K562 (cell line): ENCODE data around the gene PEAR1. TPM values are rescaled to one million over a fixed set of nuclear protein-coding genes. Genes with fewer than 3 reads are reported as not detected.

Experiments used
- CLOCK ChIP-seq: fragments of 250-450 bp; sonication (Bioruptor Pico); IDR thresholded peaks from 2 replicates; pipeline ENCODE4 v1.4.0; 2020; ENCODE audit warnings: mild to moderate bottlenecking, moderate library complexity, borderline replicate concordance
- ETS2 ChIP-seq: IDR thresholded peaks from 2 replicates; pipeline ENCODE4 v1.6.1; 2016; ENCODE audit warnings: borderline replicate concordance, missing genetic modification characterization, mild to moderate bottlenecking, moderate library complexity, missing compliant biosample characterization; ENCODE audit not compliant: poor library complexity, severe bottlenecking
- FOXM1 ChIP-seq, 2 experiments: fragments of 450-650 bp in 1 of 2; sonication (generic) in 1 of 2; formaldehyde crosslinking in 1 of 2; IDR thresholded peaks; 2 replicates each; pipeline versions ENCODE4 v1.6.1 to v1.9.0; 2017 to 2022; ENCODE audit warnings: low read depth in 2 of 2, mild to moderate bottlenecking in 2 of 2, missing genetic modification reagents in 1 of 2, moderate library complexity in 1 of 2
- HMGXB4 ChIP-seq: sonication (generic); formaldehyde crosslinking; IDR thresholded peaks from 2 replicates; pipeline ENCODE4 v1.8.1; 2023; ENCODE audit warnings: mild to moderate bottlenecking, missing genetic modification reagents
- ID3 ChIP-seq, 2 experiments: fragments of 250-450 bp in 1 of 2; fragments of 450-650 bp in 1 of 2; sonication (Bioruptor Pico) in 1 of 2; IDR thresholded peaks; 2 replicates each; pipeline versions ENCODE4 v1.6.1 to v1.8.0; 2016 to 2021; ENCODE audit warnings: mild to moderate bottlenecking in 2 of 2, moderate library complexity in 2 of 2, missing compliant biosample characterization in 1 of 2, missing genetic modification characterization in 1 of 2
- MECOM ChIP-seq: fragments of 250-450 bp; sonication (Bioruptor Pico); IDR thresholded peaks from 2 replicates; pipeline ENCODE4 v1.8.0; 2022; ENCODE audit warnings: inconsistent platforms
- MTA3 ChIP-seq: fragments of 450-650 bp; formaldehyde crosslinking; IDR thresholded peaks from 2 replicates; pipeline ENCODE4 v1.6.1; 2017; ENCODE audit warnings: mild to moderate bottlenecking, borderline replicate concordance
- NRF1 ChIP-seq, 2 experiments: fragments of 450-650 bp; IDR thresholded peaks in 1 of 2; conservative IDR thresholded peaks in 1 of 2; 2 replicates each; pipeline ENCODE4 v1.6.1; 2014; ENCODE audit warnings: mild to moderate bottlenecking in 2 of 2
- NUFIP1 ChIP-seq: fragments of 450-650 bp; IDR thresholded peaks from 2 replicates; pipeline ENCODE4 v1.6.1; 2018; ENCODE audit not compliant: partially characterized antibody
- PHF20 ChIP-seq: fragments of 450-650 bp; IDR thresholded peaks from 2 replicates; pipeline ENCODE4 v1.6.1; 2018; ENCODE audit not compliant: partially characterized antibody
- PHF8 ChIP-seq: fragments of 200-600 bp; sonication (generic); IDR thresholded peaks from 2 replicates; pipeline ENCODE4 v1.6.1; 2012; ENCODE audit warnings: mixed run types, mild to moderate bottlenecking, inconsistent platforms, low read length, moderate library complexity, borderline replicate concordance
- PRMT5 ChIP-seq: sonication (generic); formaldehyde crosslinking; IDR thresholded peaks from 2 replicates; pipeline ENCODE4 v1.5.0; 2020; ENCODE audit warnings: missing genetic modification reagents
- U2AF1 ChIP-seq: fragments of 200-400 bp; formaldehyde crosslinking; optimal IDR thresholded peaks from 2 replicates; pipeline ENCODE3; 2017; ENCODE audit warnings: mild to moderate bottlenecking, low read depth, low read length, moderate library complexity
- ZKSCAN1 ChIP-seq: fragments of 150-350 bp; IDR thresholded peaks from 2 replicates; pipeline ENCODE4 v1.6.1; 2016; ENCODE audit warnings: low read depth, low read length
- ZNF165 ChIP-seq: fragments of 250-450 bp; sonication (Bioruptor Pico); IDR thresholded peaks from 2 replicates; pipeline ENCODE4 v1.4.0; 2020; ENCODE audit warnings: borderline replicate concordance
- ZNF232 ChIP-seq: sonication (generic); formaldehyde crosslinking; IDR thresholded peaks from 2 replicates; pipeline ENCODE4 v1.8.0; 2022; ENCODE audit warnings: mild to moderate bottlenecking, missing genetic modification reagents
- polyA plus RNA-seq, 8 experiments: library from polyadenylated mRNA; depleted of rRNA in 4 of 8; stranded (reverse) in 5 of 8; unstranded in 3 of 8; fragments of >200 nt; fragmentation: Nextera tagmentation in 2 of 8; fragmentation: Illumina TruSeq in 1 of 8; extraction: Ambion mirVana in 2 of 8; extraction: Trizol in 1 of 8; gene quantifications; 2 replicates each; pipeline versions ENCODE4 v1.2.1 to v1.2.3, GENCODE V29; 2011 to 2014; ENCODE audit warnings: inconsistent platforms in 1 of 8, missing spikeins in 1 of 8
- total RNA-seq, 7 experiments: library from RNA; depleted of rRNA in 6 of 7; stranded (reverse); fragments of >200 nt in 6 of 7; fragmentation: Illumina TruSeq in 2 of 7; extraction: Trizol in 2 of 7; gene quantifications; 2 replicates each; pipeline versions ENCODE4 v1.2.1 to v1.2.3, GENCODE V29; 2011 to 2021; ENCODE audit warnings: low replicate concordance in 1 of 7

PEAR1 gene
- total and polyA plus RNA-seq, 9 of the 15 experiments (the other 6 are each of a cell fraction or from before 2014, with no cell fraction given) = 0.87 to 13.9 (median 6.1) TPM

- no peak for TF ChIP-seq FOXM1 (IDR thresholded peaks at IDR 0.05; ENCODE audit: low read depth)
- TF ChIP-seq FOXM1 (CRISPR knock-in tag; IDR thresholded peaks at IDR 0.05; ENCODE audit: low read depth) = no peak
- TF ChIP-seq PRMT5 (CRISPR knock-in tag) = no peak
- no peak for TF ChIP-seq PHF8
- TF ChIP-seq MTA3 = no peak
- TF ChIP-seq CLOCK (CRISPR knock-in tag) = no peak
- no peak for TF ChIP-seq ID3 (CRISPR knock-in tag; IDR thresholded peaks at IDR 0.05)
- no peak for TF ChIP-seq ID3 (tag; IDR thresholded peaks at IDR 0.05)
- TF ChIP-seq U2AF1 = no peak
- TF ChIP-seq ZNF232 (CRISPR knock-in tag) = no peak
- TF ChIP-seq MECOM = no peak
- no peak for TF ChIP-seq NUFIP1
- TF ChIP-seq ZNF165 (CRISPR knock-in tag) = no peak
- TF ChIP-seq ETS2 (tag) = no peak
- no peak for TF ChIP-seq NRF1 (conservative IDR thresholded peaks at IDR 0.05 in 1 of 2, IDR thresholded peaks at IDR 0.05 in 1 of 2)
- no peak for TF ChIP-seq PHF20
- no peak for TF ChIP-seq ZKSCAN1
- TF ChIP-seq HMGXB4 (CRISPR knock-in tag) = no peak
Observed at GRCh38 chr1:156882543-156882942, 11.0 kb upstream of the PEAR1 start (continued).
